ENCODE measurements around the gene SULT1B1. TPM values are rescaled to one million over a fixed set of nuclear protein-coding genes. Genes with fewer than 3 reads are reported as not detected.
"Not testable (repeated sequence)": the region's sequence is repeated elsewhere in the genome, so short reads cannot be mapped to it uniquely, and the experiment has no call there.

SULT1B1 gene
- total RNA-seq, 4 donors from 2014 or later, result 0.39 to 3.3 (median 1.1) TPM

DNA sequence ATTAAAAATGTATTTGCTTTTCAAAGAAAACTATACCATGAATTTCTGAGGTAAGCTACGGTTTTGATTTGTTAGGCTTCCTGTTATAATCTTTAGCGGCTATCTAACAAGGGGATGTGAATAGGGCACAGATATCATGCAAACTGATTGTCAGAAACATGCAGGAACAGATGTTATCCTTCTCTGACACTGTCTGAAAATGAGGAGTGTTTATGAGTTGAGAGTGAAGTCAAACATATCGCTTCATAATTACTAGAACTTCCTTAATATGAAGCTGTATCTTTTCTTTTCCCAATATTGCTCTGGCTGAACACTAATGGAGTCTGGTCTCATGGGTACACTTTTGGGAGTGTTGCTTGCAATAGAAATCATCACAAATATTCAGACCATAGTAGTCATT lies 16.3 kb upstream of the SULT1B1 start:
- WGBS, 2 donors, result 69 to 74% methylated on average over 3 of the region's 3 CpGs
- no peaks in the 10 kb centered on the region for H3K27me3 ChIP-seq
- TF ChIP-seq POLR2A (IDR thresholded peaks at IDR 0.05) (no peak), CTCF (IDR thresholded peaks at IDR 0.05) (no peak), EP300 (IDR thresholded peaks at IDR 0.05) (no peak)
- DNase-seq (ENCODE audit: low spot score in 2 of 2), result no peak
- H3K4me3 ChIP-seq, result no peak overlapping the region
- H3K27ac ChIP-seq, result no peak overlapping the region
- no peaks in the 10 kb centered on the region for H3K36me3 ChIP-seq
- H3K4me1 ChIP-seq, result no peaks in the 10 kb centered on the region
- no peaks in the 10 kb centered on the region for H3K9me3 ChIP-seq

GRCh38 chr4:69775321-69775867 lies 15.0 kb upstream of the SULT1B1 start:
- 93 to 94% methylated on average over 2 of the region's 2 CpGs for WGBS, 2 donors
- H3K9me3 ChIP-seq, result no peaks in the 10 kb centered on the region
- no peaks in the 10 kb centered on the region for H3K4me1 ChIP-seq
- TF ChIP-seq POLR2A (IDR thresholded peaks at IDR 0.05) (no peak), CTCF (IDR thresholded peaks at IDR 0.05) (no peak), EP300 (IDR thresholded peaks at IDR 0.05) (no peak)
- DNase-seq (ENCODE audit: low spot score in 2 of 2), result no peak
- H3K27ac ChIP-seq, result no peak overlapping the region
- no peaks in the 10 kb centered on the region for H3K27me3 ChIP-seq
- no peak overlapping the region for H3K4me3 ChIP-seq
- no peaks in the 10 kb centered on the region for H3K36me3 ChIP-seq

DNA sequence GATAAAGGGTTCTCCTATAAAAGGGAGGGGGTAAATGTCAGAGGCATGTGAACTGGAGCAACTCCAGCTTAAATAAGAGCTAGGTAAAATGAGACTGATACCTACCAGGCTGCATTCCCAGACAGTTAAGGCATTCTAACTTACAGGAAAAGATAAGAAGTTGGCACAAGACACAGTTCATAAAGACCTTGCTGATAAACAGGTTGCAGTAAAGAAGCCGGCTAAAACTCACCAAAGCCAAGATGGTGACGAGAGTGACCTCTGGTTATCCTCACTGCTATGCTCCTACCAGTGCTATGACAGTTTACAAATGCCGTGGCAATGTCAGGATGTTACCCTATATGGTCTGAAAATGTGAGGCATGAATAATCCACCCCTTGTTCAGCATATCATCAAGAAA lies 13.1 kb upstream of the SULT1B1 start:
- Histone ChIP-seq H3K27me3 (no peaks in the 10 kb centered on the region), H3K4me1 (no peaks in the 10 kb centered on the region), H3K36me3 (no peaks in the 10 kb centered on the region), H3K4me3 (no peak overlapping the region), H3K9me3 (no peaks in the 10 kb centered on the region), H3K27ac (no peak overlapping the region)
- WGBS, 2 donors, result 78 to 87% methylated on average over 3 of the region's 3 CpGs
- TF ChIP-seq EP300 (IDR thresholded peaks at IDR 0.05) (no peak), POLR2A (IDR thresholded peaks at IDR 0.05) (no peak), CTCF (IDR thresholded peaks at IDR 0.05) (no peak)
- DNase-seq (ENCODE audit: low spot score in 2 of 2), result no peak

GRCh38 chr4:69768554-69768953 lies 8.1 kb upstream of the SULT1B1 start:
- WGBS, 2 donors, result 43 to 48% methylated on average over 3 of the region's 3 CpGs
- not testable (repeated sequence) for H3K36me3 ChIP-seq, H3K4me3 ChIP-seq

GRCh38 chr4:69765751-69766150 lies 5.3 kb upstream of the SULT1B1 start:
- Histone ChIP-seq H3K36me3 (no peaks in the 10 kb centered on the region), H3K4me3 (no peak overlapping the region), H3K27me3 (no peaks in the 10 kb centered on the region), H3K27ac (no peak overlapping the region), H3K9me3 (no peaks in the 10 kb centered on the region), H3K4me1 (peaks cover 0 to 2% (median 0%) of the 10 kb centered on the region in 4 donors)
- DNase-seq (ENCODE audit: low spot score in 2 of 2), result no peak
- WGBS, 2 donors, result 92 to 97% methylated on average over 1 of the region's 1 CpG
- TF ChIP-seq POLR2A (IDR thresholded peaks at IDR 0.05) (no peak), CTCF (IDR thresholded peaks at IDR 0.05) (no peak), EP300 (IDR thresholded peaks at IDR 0.05) (no peak)

More at GRCh38 chr4:69768554-69768953, 8.1 kb upstream of the SULT1B1 start:
- H3K27me3 ChIP-seq; H3K27ac ChIP-seq; H3K9me3 ChIP-seq; H3K4me1 ChIP-seq; DNase-seq (ENCODE audit: low spot score in 2 of 2): not testable (repeated sequence)

GRCh38 chr4:69764311-69764710 lies 3.9 kb upstream of the SULT1B1 start:
- H3K9me3 ChIP-seq, result no peaks in the 10 kb centered on the region
- H3K27me3 ChIP-seq, result no peaks in the 10 kb centered on the region
- no peaks in the 10 kb centered on the region for H3K36me3 ChIP-seq
- no peak overlapping the region for H3K4me3 ChIP-seq
- 0 to 4% methylated on average over 1 of the region's 1 CpG for WGBS, 2 donors
- peaks cover 0 to 6% (median 0%) of the 10 kb centered on the region in 4 donors for H3K4me1 ChIP-seq
- H3K27ac ChIP-seq, result no peak overlapping the region
- DNase-seq (ENCODE audit: low spot score in 2 of 2), result no peak
- TF ChIP-seq EP300 (IDR thresholded peaks at IDR 0.05) (no peak), POLR2A (IDR thresholded peaks at IDR 0.05) (no peak)

Data from tibial nerve (tissue), 4 donors.